Renal cortical epithelial cell (primary cell): Measurements from ENCODE around the gene NUMB. TPM values are rescaled to one million over a fixed set of nuclear protein-coding genes. Genes with fewer than 3 reads are reported as not detected.

Experiments used
- DNase-seq: peaks from one replicate; pipeline ENCODE4 v3.0.0-alpha.2; 2011; ENCODE audit warnings: low read depth
- total RNA-seq: library from RNA; depleted of rRNA; stranded (reverse); fragments of >200 nt; gene quantifications from 2 replicates; pipeline ENCODE4 v1.2.3, GENCODE V29; 2014

Gene NUMB
- total RNA-seq, 1 donor from 2014 or later = 53.9 TPM

- DNase-seq = no peak
Observed at GRCh38 chr14:73289729-73290128, 168.6 kb downstream of the NUMB start.

GRCh38 chr14:73289308-73289707 lies 169.0 kb downstream of the NUMB start:
- DNase-seq = no peak

GRCh38 chr14:73287071-73287470 lies 171.3 kb downstream of the NUMB start:
- DNase-seq = no peak

GRCh38 chr14:73286598-73286997 lies 171.7 kb downstream of the NUMB start:
- DNase-seq = no peak

GRCh38 chr14:73285979-73286378 lies 172.4 kb downstream of the NUMB start:
- no peak for DNase-seq

- DNase-seq = peak; percentile 52
Observed at GRCh38 chr14:73283608-73284379, 174.6 kb downstream of the NUMB start.

- no peak for DNase-seq
Observed at GRCh38 chr14:73280903-73281302, 177.4 kb downstream of the NUMB start.

GRCh38 chr14:73277376-73277775 lies 181.0 kb downstream of the NUMB start:
- no peak for DNase-seq

- no peak for DNase-seq
Observed at GRCh38 chr14:73276836-73277235, 181.5 kb downstream of the NUMB start.

- DNase-seq = no peak
Observed at GRCh38 chr14:73273799-73274198, 184.5 kb downstream of the NUMB start.

GRCh38 chr14:73272393-73272792 lies 186.0 kb downstream of the NUMB start:
- DNase-seq = no peak

GRCh38 chr14:73269729-73270531 lies 188.4 kb downstream of the NUMB start:
- DNase-seq = peak; percentile 63

GRCh38 chr14:73267474-73267873 lies 190.9 kb downstream of the NUMB start:
- no peak for DNase-seq

- no peak for DNase-seq
Observed at GRCh38 chr14:73266317-73266716, 192.0 kb downstream of the NUMB start.

GRCh38 chr14:73265721-73266046 lies 192.7 kb downstream of the NUMB start:
- no peak for DNase-seq

- no peak for DNase-seq
Observed at GRCh38 chr14:73264885-73265720, 193.2 kb downstream of the NUMB start.

GRCh38 chr14:73264080-73264884 lies 194.1 kb downstream of the NUMB start:
- no peak for DNase-seq

GRCh38 chr14:73263606-73264005 lies 194.7 kb downstream of the NUMB start:
- DNase-seq = no peak

- DNase-seq = no peak
Observed at GRCh38 chr14:73262427-73263183, 195.7 kb downstream of the NUMB start.

GRCh38 chr14:73261520-73262426 lies 196.6 kb downstream of the NUMB start:
- DNase-seq = peak; percentile 54
